Measurements from ENCODE around the gene RSL1D1.

RSL1D1 gene

DNA sequence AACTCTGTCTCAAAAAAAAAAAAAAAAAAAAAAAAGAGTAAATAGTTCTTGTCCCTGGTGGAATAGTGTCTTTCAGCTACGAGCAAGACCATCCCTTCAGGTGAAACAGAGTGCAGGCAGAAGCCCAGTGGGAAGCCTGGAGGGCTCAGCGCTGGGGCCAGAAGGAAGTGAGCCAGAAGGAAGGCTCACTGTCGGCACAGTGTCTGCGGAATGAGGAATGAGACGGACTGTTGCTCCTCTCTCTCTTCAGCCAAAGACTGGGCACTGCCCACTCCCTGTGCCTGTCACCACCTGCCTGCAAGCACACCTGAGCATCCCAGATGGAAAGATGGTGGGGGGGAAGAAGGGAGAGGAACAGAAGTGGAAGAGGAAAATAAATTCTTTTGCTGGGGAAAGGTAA, 7.5 kb downstream of the RSL1D1 start:
- Histone ChIP-seq H3K4me3 (ENCODE audit: low read length, poor library complexity, severe bottlenecking) (no peak overlapping the region), H3K9me2 (replicated peaks; ENCODE audit: low read depth, low read length) (no peaks in the 10 kb centered on the region), H3K9me3 (ENCODE audit: insufficient read depth, low read depth, low read length) (no peaks in the 10 kb centered on the region), H3F3A (ENCODE audit: low read depth) (no peaks in the 10 kb centered on the region), H3K9ac (ENCODE audit: low read depth, low read length, poor library complexity, severe bottlenecking) (no peak overlapping the region), H3K4me2 (ENCODE audit: low read depth, low read length, poor library complexity, severe bottlenecking) (no peak overlapping the region), H4K20me1 (ENCODE audit: insufficient read depth, low read length, poor library complexity, severe bottlenecking) (peaks cover 9% of the 10 kb centered on the region), H3K36me3 (ENCODE audit: insufficient read depth, low read length) (peaks cover 64% of the 10 kb centered on the region; the same call in 1 of the 2 replicates), H3K4me1 (ENCODE audit: insufficient read depth, low read length, poor library complexity, severe bottlenecking) (no peaks in the 10 kb centered on the region), H3K27me3 (ENCODE audit: insufficient read depth, low read length, poor library complexity, severe bottlenecking) (no peaks in the 10 kb centered on the region), H3K79me2 (ENCODE audit: insufficient read depth, low read length) (peaks cover 19% of the 10 kb centered on the region), H2AFZ (ENCODE audit: low read length) (no peak overlapping the region)
- TF ChIP-seq EZH2phosphoT487 (IDR thresholded peaks at IDR 0.05; ENCODE audit: borderline replicate concordance) = no peak

GRCh38 chr16:11843206-11843605, 8.1 kb downstream of the RSL1D1 start:
- no peaks in the 10 kb centered on the region for H3K27me3 ChIP-seq (ENCODE audit: insufficient read depth, low read length, poor library complexity, severe bottlenecking)
- no peak for TF ChIP-seq EZH2phosphoT487 (IDR thresholded peaks at IDR 0.05; ENCODE audit: borderline replicate concordance)
- no peak for TF ChIP-seq CTCF (conservative IDR thresholded peaks at IDR 0.05; ENCODE audit: low read length)
- H3K4me3 ChIP-seq (ENCODE audit: low read length, poor library complexity, severe bottlenecking) = no peak overlapping the region
- H3K79me2 ChIP-seq (ENCODE audit: insufficient read depth, low read length) = peaks cover 13% of the 10 kb centered on the region; the same call in 1 of the 2 replicates
- no peaks in the 10 kb centered on the region for H3K9me3 ChIP-seq (ENCODE audit: insufficient read depth, low read depth, low read length)
- no peaks in the 10 kb centered on the region for H3K4me1 ChIP-seq (ENCODE audit: insufficient read depth, low read length, poor library complexity, severe bottlenecking)
- H3K4me2 ChIP-seq (ENCODE audit: low read depth, low read length, poor library complexity, severe bottlenecking) = no peak overlapping the region
- no peaks in the 10 kb centered on the region for H3K9me2 ChIP-seq (replicated peaks; ENCODE audit: low read depth, low read length)
- no peak overlapping the region for H2AFZ ChIP-seq (ENCODE audit: low read length)
- peaks cover 6% of the 10 kb centered on the region for H4K20me1 ChIP-seq (ENCODE audit: insufficient read depth, low read length, poor library complexity, severe bottlenecking)
- H3K9ac ChIP-seq (ENCODE audit: low read depth, low read length, poor library complexity, severe bottlenecking) = no peak overlapping the region
- no peaks in the 10 kb centered on the region for H3F3A ChIP-seq (ENCODE audit: low read depth)
- H3K36me3 ChIP-seq (ENCODE audit: insufficient read depth, low read length) = peaks cover 69% of the 10 kb centered on the region; the same call in 1 of the 2 replicates

DNA sequence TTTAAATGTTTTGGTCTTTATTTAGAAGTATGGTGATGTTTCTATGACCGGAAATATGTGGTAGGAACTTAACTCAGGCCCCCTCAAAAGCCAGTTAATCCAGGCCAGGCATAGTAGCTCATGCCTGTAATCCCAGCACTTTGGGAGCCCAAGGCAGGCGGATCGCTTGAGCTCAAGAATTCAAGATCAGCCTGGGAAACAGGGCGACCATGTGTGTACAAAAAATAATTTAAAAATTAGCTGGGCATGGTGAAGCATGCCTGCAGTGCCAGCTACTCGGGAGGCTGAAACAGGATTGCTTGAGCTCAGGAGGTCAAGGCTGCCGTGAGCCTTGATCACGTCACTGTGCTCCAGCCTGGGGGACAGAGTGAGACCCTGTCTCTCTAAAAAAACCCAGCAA, 10.3 kb downstream of the RSL1D1 start:
- Histone ChIP-seq H3K36me3 (ENCODE audit: insufficient read depth, low read length) (peaks cover 67% of the 10 kb centered on the region; the same call in 1 of the 2 replicates), H2AFZ (ENCODE audit: low read length) (no peak overlapping the region), H3K4me3 (ENCODE audit: low read length, poor library complexity, severe bottlenecking) (no peak overlapping the region), H3K4me1 (ENCODE audit: insufficient read depth, low read length, poor library complexity, severe bottlenecking) (no peaks in the 10 kb centered on the region), H3K9me3 (ENCODE audit: insufficient read depth, low read depth, low read length) (no peaks in the 10 kb centered on the region), H3K9me2 (replicated peaks; ENCODE audit: low read depth, low read length) (no peaks in the 10 kb centered on the region), H3K79me2 (ENCODE audit: insufficient read depth, low read length) (no peaks in the 10 kb centered on the region), H3F3A (ENCODE audit: low read depth) (no peaks in the 10 kb centered on the region), H3K9ac (ENCODE audit: low read depth, low read length, poor library complexity, severe bottlenecking) (no peak overlapping the region), H3K27me3 (ENCODE audit: insufficient read depth, low read length, poor library complexity, severe bottlenecking) (no peaks in the 10 kb centered on the region), H3K4me2 (ENCODE audit: low read depth, low read length, poor library complexity, severe bottlenecking) (no peak overlapping the region), H4K20me1 (ENCODE audit: insufficient read depth, low read length, poor library complexity, severe bottlenecking) (no peaks in the 10 kb centered on the region)
- no peak for TF ChIP-seq EZH2phosphoT487 (IDR thresholded peaks at IDR 0.05; ENCODE audit: borderline replicate concordance)
- TF ChIP-seq CTCF (conservative IDR thresholded peaks at IDR 0.05; ENCODE audit: low read length) = no peak

DNA sequence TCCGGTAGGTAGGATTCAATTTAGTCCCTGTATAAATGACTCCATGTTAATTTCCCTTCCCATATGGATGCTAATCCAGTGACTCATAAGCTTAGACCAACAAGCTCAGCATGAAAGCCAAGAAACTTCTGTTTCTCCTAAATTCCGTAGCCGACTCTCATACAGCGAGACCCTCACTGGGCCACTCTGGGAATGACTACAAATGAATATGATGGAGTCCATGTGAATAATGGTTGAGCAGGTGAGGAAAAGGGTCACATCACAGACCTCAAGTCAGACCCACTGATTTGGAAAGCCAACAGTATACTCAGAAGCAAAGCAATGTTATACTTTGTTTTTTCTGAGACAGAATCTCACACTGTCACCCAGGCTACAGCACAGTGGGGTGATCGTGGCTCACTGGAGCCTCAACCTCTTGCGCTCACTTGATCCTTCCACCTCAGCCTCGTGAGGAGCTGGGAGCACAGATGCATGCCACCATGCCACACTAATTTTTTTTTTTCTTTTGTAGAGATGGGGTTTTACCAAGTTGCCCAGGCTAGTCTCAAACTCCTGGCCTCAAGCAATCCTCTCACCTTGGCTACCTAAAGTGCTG, 14.6 kb downstream of the RSL1D1 start:
- H3K4me3 ChIP-seq (ENCODE audit: low read length, poor library complexity, severe bottlenecking) = no peak overlapping the region
- no peak overlapping the region for H2AFZ ChIP-seq (ENCODE audit: low read length)
- no peaks in the 10 kb centered on the region for H3K9me3 ChIP-seq (ENCODE audit: insufficient read depth, low read depth, low read length)
- H3K36me3 ChIP-seq (ENCODE audit: insufficient read depth, low read length) = peaks cover 42% of the 10 kb centered on the region; the same call in 1 of the 2 replicates
- H4K20me1 ChIP-seq (ENCODE audit: insufficient read depth, low read length, poor library complexity, severe bottlenecking) = no peaks in the 10 kb centered on the region
- H3K4me2 ChIP-seq (ENCODE audit: low read depth, low read length, poor library complexity, severe bottlenecking) = no peak overlapping the region
- no peaks in the 10 kb centered on the region for H3K4me1 ChIP-seq (ENCODE audit: insufficient read depth, low read length, poor library complexity, severe bottlenecking)
- no peaks in the 10 kb centered on the region for H3K9me2 ChIP-seq (replicated peaks; ENCODE audit: low read depth, low read length)
- H3K27me3 ChIP-seq (ENCODE audit: insufficient read depth, low read length, poor library complexity, severe bottlenecking) = no peaks in the 10 kb centered on the region
- H3K9ac ChIP-seq (ENCODE audit: low read depth, low read length, poor library complexity, severe bottlenecking) = no peak overlapping the region
- no peaks in the 10 kb centered on the region for H3K79me2 ChIP-seq (ENCODE audit: insufficient read depth, low read length)
- no peaks in the 10 kb centered on the region for H3F3A ChIP-seq (ENCODE audit: low read depth)
- TF ChIP-seq EZH2phosphoT487 (IDR thresholded peaks at IDR 0.05; ENCODE audit: borderline replicate concordance) = no peak
- no peak for TF ChIP-seq CTCF (conservative IDR thresholded peaks at IDR 0.05; ENCODE audit: low read length)

Measured in Loucy (cell line).